Measurements from ENCODE around the gene FUT7.
"Not testable (repeated sequence)": the region's sequence is repeated elsewhere in the genome, so short reads cannot be mapped to it uniquely, and the experiment has no call there.

The FUT7 gene

DNA sequence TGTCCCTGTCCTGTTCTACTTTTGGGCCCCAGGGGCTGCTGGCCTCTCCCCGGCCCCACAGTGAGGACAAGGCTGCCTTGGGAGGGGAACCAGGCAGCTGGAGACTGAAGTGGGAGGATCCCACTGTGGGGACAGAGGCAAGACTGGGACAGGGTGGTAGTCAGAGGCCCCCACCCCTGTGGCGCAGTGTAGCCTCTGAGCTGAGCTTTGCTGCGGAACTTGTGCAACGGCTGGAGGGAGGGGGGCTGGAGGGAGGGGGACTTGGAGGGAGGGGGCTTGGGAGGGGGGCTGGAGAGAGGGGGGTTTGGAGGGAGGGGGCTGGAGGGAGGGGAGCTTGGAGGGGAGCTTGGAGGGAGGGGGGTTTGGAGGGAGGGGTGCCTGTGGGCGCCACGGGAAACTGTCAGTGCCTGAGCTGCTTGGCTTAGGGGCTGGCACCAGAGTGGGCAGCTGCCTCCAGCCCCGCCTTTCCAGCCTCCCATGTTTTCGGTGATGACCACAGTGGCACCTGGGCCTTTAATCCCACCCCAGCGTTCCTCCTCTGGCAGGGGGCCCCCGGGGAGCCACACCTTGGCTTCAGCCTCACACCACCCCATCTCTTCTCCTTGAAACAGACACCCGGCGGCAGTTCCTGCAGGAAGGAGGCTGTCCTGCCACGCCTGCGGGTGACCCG is 2.3 kb upstream of the FUT7 start:
- Histone ChIP-seq H3K27ac (ENCODE audit: low read depth, low read length) (no peak overlapping the region), H3K4me2 (ENCODE audit: low read depth, low read length, poor library complexity, severe bottlenecking) (no peak overlapping the region), H3F3A (ENCODE audit: insufficient read depth) (no peaks in the 10 kb centered on the region), H3K9ac (ENCODE audit: low read length) (no peak overlapping the region), H3K4me3 (ENCODE audit: insufficient read depth, low read length, poor library complexity, severe bottlenecking) (no peak overlapping the region), H3K27me3 (ENCODE audit: low read length) (no peaks in the 10 kb centered on the region), H3K36me3 (ENCODE audit: low read length) (no peaks in the 10 kb centered on the region), H3K9me3 (ENCODE audit: insufficient read depth, low read length) (no peaks in the 10 kb centered on the region), H3K79me2 (ENCODE audit: insufficient read depth, low read length) (no peaks in the 10 kb centered on the region), H2AFZ (ENCODE audit: low read depth, low read length, severe bottlenecking) (no peak overlapping the region), H4K20me1 (ENCODE audit: low read depth, low read length) (no peaks in the 10 kb centered on the region), H3K9me2 (replicated peaks; ENCODE audit: insufficient read depth, low read length) (no peaks in the 10 kb centered on the region)
- TF ChIP-seq, protein P1, sequence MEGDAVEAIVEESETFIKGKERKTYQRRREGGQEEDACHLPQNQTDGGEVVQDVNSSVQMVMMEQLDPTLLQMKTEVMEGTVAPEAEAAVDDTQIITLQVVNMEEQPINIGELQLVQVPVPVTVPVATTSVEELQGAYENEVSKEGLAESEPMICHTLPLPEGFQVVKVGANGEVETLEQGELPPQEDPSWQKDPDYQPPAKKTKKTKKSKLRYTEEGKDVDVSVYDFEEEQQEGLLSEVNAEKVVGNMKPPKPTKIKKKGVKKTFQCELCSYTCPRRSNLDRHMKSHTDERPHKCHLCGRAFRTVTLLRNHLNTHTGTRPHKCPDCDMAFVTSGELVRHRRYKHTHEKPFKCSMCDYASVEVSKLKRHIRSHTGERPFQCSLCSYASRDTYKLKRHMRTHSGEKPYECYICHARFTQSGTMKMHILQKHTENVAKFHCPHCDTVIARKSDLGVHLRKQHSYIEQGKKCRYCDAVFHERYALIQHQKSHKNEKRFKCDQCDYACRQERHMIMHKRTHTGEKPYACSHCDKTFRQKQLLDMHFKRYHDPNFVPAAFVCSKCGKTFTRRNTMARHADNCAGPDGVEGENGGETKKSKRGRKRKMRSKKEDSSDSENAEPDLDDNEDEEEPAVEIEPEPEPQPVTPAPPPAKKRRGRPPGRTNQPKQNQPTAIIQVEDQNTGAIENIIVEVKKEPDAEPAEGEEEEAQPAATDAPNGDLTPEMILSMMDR (IDR thresholded peaks at IDR 0.05; ENCODE audit: insufficient read depth, low read length, poor library complexity, severe bottlenecking): no peak
- no peak for TF ChIP-seq EZH2phosphoT487 (conservative IDR thresholded peaks at IDR 0.05; ENCODE audit: low read length)

DNA sequence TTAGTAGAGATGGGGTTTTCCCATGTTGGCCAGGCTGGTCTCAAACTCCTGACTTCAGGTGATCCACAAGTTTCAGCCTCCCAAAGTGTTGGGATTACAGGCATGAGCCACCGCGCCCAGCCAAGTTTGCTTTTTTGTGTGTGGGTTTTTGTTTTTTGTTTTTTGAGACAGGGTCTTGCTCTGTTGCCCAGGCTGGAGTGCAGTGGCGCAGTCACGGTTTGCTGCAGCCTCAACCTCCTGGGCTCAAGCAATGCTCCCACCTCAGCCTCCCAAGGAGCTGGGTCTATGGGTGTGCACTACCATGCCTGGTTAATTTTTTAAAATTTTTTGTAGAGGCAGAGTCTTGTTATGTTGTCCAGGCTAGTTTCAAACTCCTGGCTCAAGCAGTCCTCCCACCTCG is 1.6 kb upstream of the FUT7 start:
- H4K20me1 ChIP-seq (ENCODE audit: low read depth, low read length); H3K27me3 ChIP-seq (ENCODE audit: low read length); H3F3A ChIP-seq (ENCODE audit: insufficient read depth); H3K36me3 ChIP-seq (ENCODE audit: low read length); H3K9ac ChIP-seq (ENCODE audit: low read length); H2AFZ ChIP-seq (ENCODE audit: low read depth, low read length, severe bottlenecking); H3K9me3 ChIP-seq (ENCODE audit: insufficient read depth, low read length); H3K27ac ChIP-seq (ENCODE audit: low read depth, low read length); H3K79me2 ChIP-seq (ENCODE audit: insufficient read depth, low read length); H3K9me2 ChIP-seq (replicated peaks; ENCODE audit: insufficient read depth, low read length); H3K4me3 ChIP-seq (ENCODE audit: insufficient read depth, low read length, poor library complexity, severe bottlenecking); H3K4me2 ChIP-seq (ENCODE audit: low read depth, low read length, poor library complexity, severe bottlenecking): not testable (repeated sequence)

DNA sequence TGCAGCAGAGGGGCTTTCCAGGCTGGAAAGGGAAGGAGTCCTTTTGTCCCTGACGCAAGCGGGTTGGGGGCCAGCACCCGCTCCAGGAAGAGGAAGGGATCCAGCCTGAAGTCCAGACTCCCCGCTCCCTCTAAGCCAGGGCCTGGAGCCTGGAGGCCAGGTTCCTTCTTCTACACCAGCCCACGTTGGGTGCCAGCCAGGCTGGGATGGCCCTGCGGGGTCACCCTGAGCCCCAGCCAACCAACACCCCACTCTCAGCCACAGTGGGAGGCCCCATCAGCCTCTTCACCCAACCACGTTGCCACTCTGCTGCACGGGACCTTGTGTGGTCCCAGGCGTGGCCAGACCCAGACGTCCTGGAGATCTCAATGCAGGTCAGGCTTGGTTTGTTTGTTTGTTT is 970 bp upstream of the FUT7 start:
- Histone ChIP-seq H2AFZ (ENCODE audit: low read depth, low read length, severe bottlenecking) (no peak overlapping the region), H3K4me3 (ENCODE audit: insufficient read depth, low read length, poor library complexity, severe bottlenecking) (no peak overlapping the region), H3K27me3 (ENCODE audit: low read length) (no peaks in the 10 kb centered on the region), H4K20me1 (ENCODE audit: low read depth, low read length) (no peaks in the 10 kb centered on the region), H3K9ac (ENCODE audit: low read length) (no peak overlapping the region), H3K36me3 (ENCODE audit: low read length) (no peaks in the 10 kb centered on the region), H3K27ac (ENCODE audit: low read depth, low read length) (no peak overlapping the region), H3F3A (ENCODE audit: insufficient read depth) (no peaks in the 10 kb centered on the region), H3K9me2 (replicated peaks; ENCODE audit: insufficient read depth, low read length) (no peaks in the 10 kb centered on the region), H3K4me2 (ENCODE audit: low read depth, low read length, poor library complexity, severe bottlenecking) (no peak overlapping the region), H3K9me3 (ENCODE audit: insufficient read depth, low read length) (no peaks in the 10 kb centered on the region), H3K79me2 (ENCODE audit: insufficient read depth, low read length) (no peaks in the 10 kb centered on the region)
- TF ChIP-seq, protein P1 (IDR thresholded peaks at IDR 0.05; ENCODE audit: insufficient read depth, low read length, poor library complexity, severe bottlenecking): no peak
- no peak for TF ChIP-seq EZH2phosphoT487 (conservative IDR thresholded peaks at IDR 0.05; ENCODE audit: low read length)

DNA sequence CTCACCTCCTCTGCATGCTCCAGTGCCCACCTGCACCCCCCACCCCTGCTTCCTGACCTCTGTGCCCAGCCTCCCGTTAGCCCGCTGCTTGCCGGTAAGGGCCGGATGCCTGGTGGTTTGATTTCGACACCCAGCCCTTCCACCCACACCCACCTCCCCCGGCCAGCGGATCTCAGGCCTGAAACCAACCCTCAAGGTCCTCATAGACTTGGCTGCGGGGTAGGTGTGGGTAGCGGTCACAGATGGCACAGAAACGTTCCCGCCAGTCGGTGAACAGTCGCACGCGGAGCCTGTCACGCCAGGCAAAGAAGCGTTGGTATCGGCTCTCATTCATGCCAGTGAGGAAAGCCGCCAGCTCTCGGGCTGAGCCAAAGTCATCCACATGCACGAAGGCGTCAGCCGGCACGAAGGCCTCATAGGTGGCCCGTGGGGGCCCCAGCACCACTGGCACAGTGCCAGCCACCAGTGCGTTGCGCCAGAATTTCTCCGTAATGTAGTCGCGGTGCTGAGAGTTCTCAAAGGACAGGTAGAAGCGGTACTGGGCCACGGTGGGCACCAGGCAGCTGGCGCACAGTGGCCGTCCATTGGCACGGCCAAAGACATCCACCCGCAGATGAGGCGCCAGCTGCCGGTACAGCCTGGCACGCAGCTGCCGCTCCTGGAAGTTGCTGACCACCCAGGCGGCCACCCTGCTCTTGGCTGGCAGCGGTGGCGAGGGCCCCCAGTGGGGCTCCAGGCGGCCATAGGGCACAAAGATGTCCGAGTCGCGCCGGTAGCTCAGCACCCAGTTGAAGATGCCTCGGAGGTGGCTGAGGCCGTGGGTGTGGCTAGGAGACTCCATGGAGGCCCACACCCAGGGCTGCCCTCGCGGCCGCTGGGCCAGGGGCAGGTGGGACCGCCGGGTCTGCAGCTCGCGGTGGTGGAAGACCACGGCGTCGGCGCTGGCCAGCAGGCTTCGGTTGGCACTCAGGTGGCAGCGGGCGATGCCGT is 1.1 kb downstream of the FUT7 start:
- no peak overlapping the region for H3K4me3 ChIP-seq (ENCODE audit: insufficient read depth, low read length, poor library complexity, severe bottlenecking)
- no peak overlapping the region for H3K9ac ChIP-seq (ENCODE audit: low read length)

More for the DNA sequence above, 1.1 kb downstream of the FUT7 start:
- Histone ChIP-seq H3K9me3 (ENCODE audit: insufficient read depth, low read length) (no peaks in the 10 kb centered on the region), H3K36me3 (ENCODE audit: low read length) (no peaks in the 10 kb centered on the region), H4K20me1 (ENCODE audit: low read depth, low read length) (no peaks in the 10 kb centered on the region), H3K9me2 (replicated peaks; ENCODE audit: insufficient read depth, low read length) (no peaks in the 10 kb centered on the region), H3F3A (ENCODE audit: insufficient read depth) (no peaks in the 10 kb centered on the region), H3K27me3 (ENCODE audit: low read length) (no peaks in the 10 kb centered on the region), H2AFZ (ENCODE audit: low read depth, low read length, severe bottlenecking) (no peak overlapping the region), H3K27ac (ENCODE audit: low read depth, low read length) (no peak overlapping the region), H3K79me2 (ENCODE audit: insufficient read depth, low read length) (no peaks in the 10 kb centered on the region), H3K4me2 (ENCODE audit: low read depth, low read length, poor library complexity, severe bottlenecking) (no peak overlapping the region)
- TF ChIP-seq, protein P1 (IDR thresholded peaks at IDR 0.05; ENCODE audit: insufficient read depth, low read length, poor library complexity, severe bottlenecking): no peak
- TF ChIP-seq EZH2phosphoT487 (conservative IDR thresholded peaks at IDR 0.05; ENCODE audit: low read length): no peak

Data from SU-DHL-6 (cell line).